GM19043 (cell line): ENCODE data around the gene TENT4B.
A peak's percentile ranks its signal among the peaks of the same experiment; 100 is the strongest.
"Not testable (repeated sequence)": the region's sequence is repeated elsewhere in the genome, so short reads cannot be mapped to it uniquely, and the experiment has no call there.

Experiments used
- ATAC-seq: cut with Tn5 transposase; IDR thresholded peaks from one replicate; pipeline ENCODE4 v1.9.1; 2021; ENCODE audit warnings: low read depth; ENCODE audit not compliant: unreplicated experiment

The TENT4B gene

GRCh38 chr16:50152807-50153595 is at the start of gene TENT4B:
Gene TENT4B, plus strand, starts transcription at chr16:50153306. Its CDS starts 316 bp downstream, at chr16:50153622.
- ATAC-seq, result peak; percentile 60

GRCh38 chr16:50103764-50104163 is 49.3 kb upstream of the TENT4B start:
- no peak for ATAC-seq

- ATAC-seq, result no peak
These were observed 38.6 kb upstream of the TENT4B start for GRCh38 chr16:50114357-50115129.

GRCh38 chr16:50120711-50121110 is 32.4 kb upstream of the TENT4B start:
- no peak for ATAC-seq

- ATAC-seq, result peak; percentile 45
These were observed 31.8 kb upstream of the TENT4B start for GRCh38 chr16:50121278-50121677.

GRCh38 chr16:50121721-50122445 is 31.2 kb upstream of the TENT4B start:
- peak; percentile 52 for ATAC-seq

- ATAC-seq, result no peak
These were observed 29.7 kb upstream of the TENT4B start for GRCh38 chr16:50123417-50123816.

GRCh38 chr16:50124769-50125168 is 28.3 kb upstream of the TENT4B start:
- ATAC-seq, result no peak

- no peak for ATAC-seq
These were observed 26.9 kb upstream of the TENT4B start for GRCh38 chr16:50126183-50126582.

GRCh38 chr16:50132571-50132970 is 20.5 kb upstream of the TENT4B start:
- not testable (repeated sequence) for ATAC-seq

GRCh38 chr16:50133214-50133613 is 19.9 kb upstream of the TENT4B start:
- ATAC-seq, result no peak

GRCh38 chr16:50136399-50136798 is 16.7 kb upstream of the TENT4B start:
- ATAC-seq, result no peak

GRCh38 chr16:50137268-50137667 is 15.8 kb upstream of the TENT4B start:
- ATAC-seq, result no peak

- no peak for ATAC-seq
These were observed 13.5 kb upstream of the TENT4B start for GRCh38 chr16:50139580-50139979.

- no peak for ATAC-seq
These were observed 8.9 kb upstream of the TENT4B start for GRCh38 chr16:50144211-50144610.

GRCh38 chr16:50146479-50147435 is 6.3 kb upstream of the TENT4B start:
- no peak for ATAC-seq

- ATAC-seq, result no peak
These were observed 1.8 kb upstream of the TENT4B start for GRCh38 chr16:50151322-50151721.

- no peak for ATAC-seq
These were observed 1.4 kb upstream of the TENT4B start for GRCh38 chr16:50151756-50152155.

- ATAC-seq, result peak; percentile 48
These were observed 727 bp upstream of the TENT4B start for GRCh38 chr16:50152351-50152806.
